GM12872 (cell line): ENCODE data around the gene CAPN1.

ENCODE experiments used
- TF ChIP-seq, protein P1 (sequence below): IDR thresholded peaks from 3 replicates; pipeline ENCODE4 v1.5.1; 2011; ENCODE audit warnings: low read depth, mild to moderate bottlenecking, low read length, moderate library complexity; ENCODE audit not compliant: insufficient read depth

CAPN1 gene

DNA sequence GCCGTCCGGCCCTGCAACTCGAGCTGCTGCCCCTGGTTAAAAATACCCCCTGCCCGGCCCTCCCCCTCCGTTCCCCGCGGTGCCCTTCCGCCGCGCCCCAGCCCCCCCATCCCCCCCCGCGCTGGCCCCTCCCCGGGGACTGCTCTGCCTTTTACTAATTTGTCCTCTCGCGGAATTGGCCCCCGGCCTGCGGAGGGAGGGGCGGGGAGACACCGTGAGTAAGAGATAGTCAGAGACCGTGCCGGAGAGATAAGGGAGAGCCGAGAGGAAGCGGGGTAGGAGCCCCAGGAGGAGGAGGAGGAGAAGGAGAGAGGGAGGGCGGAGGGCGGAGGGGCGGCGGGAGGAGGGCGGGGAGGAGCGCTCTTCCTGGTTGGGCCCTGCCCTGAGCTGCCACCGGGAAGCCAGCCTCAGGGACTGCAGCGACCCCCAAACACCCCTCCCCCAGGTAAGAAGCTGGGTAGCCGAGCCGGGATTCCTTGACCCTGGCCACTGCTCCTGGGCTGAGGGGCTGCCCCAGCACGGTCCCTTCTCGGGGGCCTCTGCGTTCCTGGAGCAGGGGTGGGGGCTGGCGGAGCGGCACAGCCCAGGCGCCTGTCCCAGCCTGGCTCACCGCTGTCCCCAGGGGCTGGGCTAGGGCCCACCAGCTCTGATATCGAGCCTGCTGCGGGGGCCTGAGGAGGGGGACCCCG, at the start of gene CAPN1:
CAPN1 (plus strand) TSS at position 360 of the 689 bp plus-strand sequence. CDS start 774 bp downstream, outside the sequence.
- TF ChIP-seq, protein P1, sequence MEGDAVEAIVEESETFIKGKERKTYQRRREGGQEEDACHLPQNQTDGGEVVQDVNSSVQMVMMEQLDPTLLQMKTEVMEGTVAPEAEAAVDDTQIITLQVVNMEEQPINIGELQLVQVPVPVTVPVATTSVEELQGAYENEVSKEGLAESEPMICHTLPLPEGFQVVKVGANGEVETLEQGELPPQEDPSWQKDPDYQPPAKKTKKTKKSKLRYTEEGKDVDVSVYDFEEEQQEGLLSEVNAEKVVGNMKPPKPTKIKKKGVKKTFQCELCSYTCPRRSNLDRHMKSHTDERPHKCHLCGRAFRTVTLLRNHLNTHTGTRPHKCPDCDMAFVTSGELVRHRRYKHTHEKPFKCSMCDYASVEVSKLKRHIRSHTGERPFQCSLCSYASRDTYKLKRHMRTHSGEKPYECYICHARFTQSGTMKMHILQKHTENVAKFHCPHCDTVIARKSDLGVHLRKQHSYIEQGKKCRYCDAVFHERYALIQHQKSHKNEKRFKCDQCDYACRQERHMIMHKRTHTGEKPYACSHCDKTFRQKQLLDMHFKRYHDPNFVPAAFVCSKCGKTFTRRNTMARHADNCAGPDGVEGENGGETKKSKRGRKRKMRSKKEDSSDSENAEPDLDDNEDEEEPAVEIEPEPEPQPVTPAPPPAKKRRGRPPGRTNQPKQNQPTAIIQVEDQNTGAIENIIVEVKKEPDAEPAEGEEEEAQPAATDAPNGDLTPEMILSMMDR: no peak

- TF ChIP-seq, protein P1: no peak
Measured at GRCh38 chr11:65132238-65132987, 49.3 kb upstream of the CAPN1 start.

GRCh38 chr11:65132988-65133700, 48.6 kb upstream of the CAPN1 start:
- TF ChIP-seq, protein P1: no peak

GRCh38 chr11:65133724-65134123, 48.0 kb upstream of the CAPN1 start:
- TF ChIP-seq, protein P1: no peak

- TF ChIP-seq, protein P1: no peak
Measured at GRCh38 chr11:65134240-65134951, 47.3 kb upstream of the CAPN1 start, which contains the start of gene SYVN1. TSS of gene SYVN1 (minus strand) at chr11:65134519. CDS start at chr11:65133601, 918 bp downstream.

GRCh38 chr11:65134952-65135632, 46.6 kb upstream of the CAPN1 start:
- TF ChIP-seq, protein P1: no peak
